Measurements from ENCODE around the gene CELF6. TPM values are rescaled to one million over a fixed set of nuclear protein-coding genes. Genes with fewer than 3 reads are reported as not detected.
"Not testable (repeated sequence)": the region's sequence is repeated elsewhere in the genome, so short reads cannot be mapped to it uniquely, and the experiment has no call there.

CELF6 gene
- polyA plus RNA-seq, 3 donors, result 2.7 to 3.3 (median 3.0) TPM

DNA sequence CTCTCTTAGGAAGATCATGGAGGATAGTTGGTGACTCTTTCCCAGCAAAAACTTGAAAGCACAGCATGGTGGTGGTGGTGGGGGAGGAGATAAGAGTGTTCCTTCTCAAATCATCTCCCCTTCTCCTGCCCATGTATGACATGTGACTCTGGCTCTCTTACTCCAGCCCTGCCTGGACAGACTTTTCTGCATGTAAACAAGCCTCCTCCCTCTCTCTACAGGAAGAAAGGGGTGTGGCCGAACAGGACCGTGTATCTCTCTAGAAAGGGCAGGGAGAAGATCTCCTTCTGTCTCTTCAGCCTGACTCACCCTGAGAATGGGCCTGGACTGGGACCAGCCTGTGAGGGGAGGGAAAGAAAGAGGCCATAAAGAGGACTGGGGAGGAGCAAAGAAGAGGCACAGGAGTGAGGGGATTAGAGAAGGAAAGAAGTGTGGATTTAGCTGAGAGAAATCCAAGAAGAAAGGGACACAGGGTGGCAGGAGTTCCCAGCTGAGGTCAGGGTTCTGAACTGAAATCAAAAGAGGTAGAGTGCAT, 1.5 kb downstream of the CELF6 start:
- DNase-seq (ENCODE audit: low read depth in 3 of 3, low spot score in 2 of 3), result no peak

GRCh38 chr15:72315706-72316370, 4.1 kb downstream of the CELF6 start:
- no peak for DNase-seq (ENCODE audit: low read depth in 3 of 3, low spot score in 2 of 3)

- no peak for DNase-seq (ENCODE audit: low read depth in 3 of 3, low spot score in 2 of 3)
Measured at GRCh38 chr15:72313881-72314280, 6.1 kb downstream of the CELF6 start.

DNA sequence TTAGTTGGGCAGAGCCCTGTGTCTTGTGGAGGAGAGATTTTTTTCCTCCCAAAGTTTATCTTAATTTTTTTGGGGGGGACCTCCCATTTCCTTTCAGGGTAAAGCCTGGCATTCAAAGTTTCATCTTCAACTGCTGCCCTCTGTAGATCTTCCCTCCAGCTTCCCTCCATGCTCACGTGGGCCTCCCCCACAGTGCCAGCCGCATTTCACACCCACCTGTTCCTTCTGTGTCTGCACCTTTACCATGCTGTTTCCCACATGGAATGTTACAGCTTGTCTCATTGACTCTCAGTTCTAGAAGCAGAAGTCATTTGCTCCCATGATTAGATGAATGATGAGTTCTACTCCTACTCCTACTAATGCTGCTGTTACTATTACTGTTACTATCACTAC, 6.5 kb downstream of the CELF6 start:
- DNase-seq (ENCODE audit: low read depth in 3 of 3, low spot score in 2 of 3), result no peak

GRCh38 chr15:72312605-72313447, 7.1 kb downstream of the CELF6 start:
- DNase-seq (ENCODE audit: low read depth in 3 of 3, low spot score in 2 of 3), result peak in 1 of 3 donors; percentile 24

DNA sequence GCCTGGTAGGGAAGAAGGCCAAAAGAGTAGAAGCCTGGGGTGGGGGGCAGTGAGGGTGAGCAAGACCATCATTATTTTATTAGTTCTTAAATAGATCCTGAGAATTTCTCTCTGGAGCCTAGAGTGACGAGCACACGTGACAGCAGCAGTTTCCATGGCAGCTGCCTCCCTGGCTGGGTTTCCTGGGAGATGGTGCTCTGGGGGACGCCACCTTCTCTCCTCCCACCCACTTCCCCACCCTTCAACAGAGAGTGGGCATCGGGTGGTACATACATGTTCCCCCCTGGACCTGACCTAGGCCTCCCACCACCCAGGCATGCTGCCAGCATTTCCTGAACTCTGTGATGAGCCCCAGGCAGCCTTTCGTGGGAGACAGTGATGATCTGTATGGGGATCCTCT, 12.9 kb downstream of the CELF6 start:
- no peak for DNase-seq (ENCODE audit: low read depth in 3 of 3, low spot score in 2 of 3)

DNA sequence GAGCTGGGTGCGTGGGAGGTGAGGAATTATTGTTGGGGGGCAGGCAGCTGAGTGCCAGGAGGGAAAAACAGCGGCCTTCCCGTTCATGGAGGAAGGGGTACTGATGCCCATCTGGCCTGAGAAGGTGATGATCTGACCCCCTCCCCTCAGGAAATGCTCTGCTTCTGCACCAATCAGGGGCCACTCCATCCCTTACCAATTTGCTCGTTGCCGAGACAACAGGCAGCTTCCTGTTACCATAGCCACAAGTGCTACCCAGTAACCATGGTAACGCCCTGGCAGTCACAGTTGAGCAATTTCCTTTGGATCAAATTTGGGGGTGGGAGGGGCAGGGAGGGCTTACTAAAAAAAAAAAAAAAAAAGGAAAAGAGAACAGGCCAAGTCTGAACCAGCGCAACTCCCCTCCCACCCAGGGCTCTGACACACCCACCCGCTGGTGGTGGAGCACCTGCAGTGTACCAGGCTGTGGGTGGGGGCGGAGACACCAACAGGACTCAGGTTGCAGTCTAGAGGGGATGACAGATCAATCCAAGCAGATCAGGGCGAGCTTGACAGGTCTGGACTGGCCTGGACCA, 13.7 kb downstream of the CELF6 start:
- no peak for DNase-seq (ENCODE audit: low read depth in 3 of 3, low spot score in 2 of 3)

- no peak for DNase-seq (ENCODE audit: low read depth in 3 of 3, low spot score in 2 of 3)
Measured at GRCh38 chr15:72304596-72304995, 15.4 kb downstream of the CELF6 start.

GRCh38 chr15:72302955-72303354, 17.0 kb downstream of the CELF6 start:
- no peak for DNase-seq (ENCODE audit: low read depth in 3 of 3, low spot score in 2 of 3)

GRCh38 chr15:72289597-72290325, 30.2 kb downstream of the CELF6 start:
- no peak for DNase-seq (ENCODE audit: low read depth in 3 of 3, low spot score in 2 of 3)

DNA sequence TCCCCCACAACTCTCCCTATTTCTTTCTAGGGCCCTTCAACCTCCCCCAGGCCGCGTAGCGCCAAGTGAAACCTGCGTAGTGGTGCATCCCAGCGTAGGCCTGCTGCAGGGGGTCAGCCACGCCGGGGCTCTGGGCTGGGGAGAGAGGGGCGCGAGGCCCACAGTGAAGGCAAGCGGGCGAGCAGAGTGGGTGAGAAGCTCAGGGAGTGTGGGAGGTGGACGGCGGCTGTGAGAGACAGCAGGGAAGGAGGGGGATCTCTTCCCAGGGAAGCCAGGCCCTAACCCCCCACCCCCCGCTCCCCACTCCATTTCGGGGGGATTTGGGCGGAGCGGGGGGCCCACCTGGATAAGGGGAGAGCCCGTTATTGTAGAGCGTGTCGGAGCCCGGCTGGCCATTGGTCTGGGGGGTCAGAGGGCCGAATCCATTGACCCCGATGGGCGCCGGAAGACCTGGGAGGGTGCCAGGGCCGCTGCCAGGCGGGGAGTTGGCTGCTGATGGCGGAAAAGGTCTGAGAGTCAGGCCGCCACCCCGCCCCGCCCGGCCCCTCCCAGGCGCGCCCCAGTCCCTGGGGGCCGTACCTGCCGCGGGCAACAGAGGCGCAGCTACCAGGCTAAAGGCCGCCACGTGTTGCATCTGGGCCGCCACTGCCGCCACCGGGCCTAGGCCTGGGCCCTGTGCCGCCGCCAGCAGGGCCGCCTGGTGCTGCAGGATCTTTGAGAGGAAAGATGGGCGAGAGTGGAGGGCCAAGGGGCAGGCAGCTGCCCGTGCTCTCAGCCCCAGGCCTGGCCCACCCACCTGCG, 31.0 kb downstream of the CELF6 start:
- DNase-seq (ENCODE audit: low read depth in 3 of 3, low spot score in 2 of 3), result no peak

- no peak for DNase-seq (ENCODE audit: low read depth in 3 of 3, low spot score in 2 of 3)
Measured at GRCh38 chr15:72285927-72286516, 33.9 kb downstream of the CELF6 start.

- no peak for DNase-seq (ENCODE audit: low read depth in 3 of 3, low spot score in 2 of 3)
Measured at GRCh38 chr15:72285402-72285801, 34.6 kb downstream of the CELF6 start.

DNA sequence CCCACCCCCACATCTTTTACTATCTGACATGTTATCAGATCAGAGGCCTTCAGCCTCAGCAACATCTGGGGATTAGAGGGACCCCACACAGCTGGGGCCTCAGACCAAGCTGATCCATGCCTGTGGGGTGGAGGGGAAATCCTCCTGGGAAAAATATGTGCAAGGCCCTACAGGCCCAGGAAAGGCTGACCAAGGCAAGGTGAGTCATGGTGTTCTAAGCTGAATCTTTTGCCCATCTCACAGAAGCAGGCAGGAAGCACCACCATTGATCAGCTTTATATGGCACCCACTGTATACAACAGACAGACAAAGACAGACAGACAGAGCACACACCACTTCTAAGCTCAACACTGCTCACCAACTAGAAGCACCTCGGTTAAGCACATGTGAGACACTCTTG, 35.2 kb downstream of the CELF6 start:
- no peak for DNase-seq (ENCODE audit: low read depth in 3 of 3, low spot score in 2 of 3)

GRCh38 chr15:72281713-72282112, 38.2 kb downstream of the CELF6 start:
- no peak for DNase-seq (ENCODE audit: low read depth in 3 of 3, low spot score in 2 of 3)

GRCh38 chr15:72280751-72281150, 39.2 kb downstream of the CELF6 start:
- DNase-seq (ENCODE audit: low read depth in 3 of 3, low spot score in 2 of 3), result no peak

DNA sequence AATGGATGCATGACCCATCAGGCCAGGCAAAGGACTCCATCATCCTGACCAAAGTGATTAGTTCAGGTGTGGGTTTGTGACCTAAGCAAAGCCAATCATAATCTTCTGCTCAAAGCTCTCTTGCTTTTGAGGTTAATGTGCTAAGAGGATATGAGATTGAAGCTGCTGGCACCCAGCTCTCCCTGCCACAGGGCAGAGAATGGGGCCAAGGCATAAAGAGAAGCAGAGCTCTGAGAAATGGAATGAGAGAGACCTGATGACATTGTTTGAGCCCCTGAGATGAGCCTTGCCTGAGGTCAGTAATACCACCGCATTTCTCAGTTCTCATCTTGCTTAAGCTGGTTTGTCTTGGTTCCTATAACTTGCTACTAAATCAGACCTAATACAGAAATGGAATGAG, 41.2 kb downstream of the CELF6 start:
- DNase-seq (ENCODE audit: low read depth in 3 of 3, low spot score in 2 of 3), result no peak

DNA sequence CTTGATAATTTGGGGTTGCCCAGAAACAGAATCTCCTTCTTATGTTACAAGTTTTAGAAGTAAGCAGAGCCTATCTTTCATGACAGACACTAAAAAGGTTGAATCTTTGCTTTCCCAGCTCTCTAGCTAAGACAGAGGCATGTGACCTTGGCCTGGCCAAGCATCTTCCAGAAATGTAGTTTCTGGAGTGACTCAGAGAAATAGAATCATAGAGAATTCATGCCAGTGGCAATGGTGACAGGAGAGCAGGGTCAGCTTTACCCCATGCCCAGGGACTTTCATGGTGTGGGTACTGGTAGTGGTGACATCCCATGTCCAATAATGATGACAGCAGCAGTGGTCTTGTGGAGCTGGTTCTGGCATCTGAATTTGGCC, 43.6 kb downstream of the CELF6 start:
- DNase-seq (ENCODE audit: low read depth in 3 of 3, low spot score in 2 of 3), result no peak

- not testable (repeated sequence) for DNase-seq (ENCODE audit: low read depth in 3 of 3, low spot score in 2 of 3)
Measured at GRCh38 chr15:72275635-72276325, 44.2 kb downstream of the CELF6 start.

Data from right renal cortex interstitium (tissue), 3 donors.